LNCAP (cell line): Measurements from ENCODE around the gene EDARADD.

Experiments used
- TF ChIP-seq, protein P1 (sequence below): fragments of 450-650 bp; IDR thresholded peaks from 2 replicates; pipeline ENCODE4 v1.5.1; 2017; ENCODE audit warnings: mild to moderate bottlenecking

The EDARADD gene

DNA sequence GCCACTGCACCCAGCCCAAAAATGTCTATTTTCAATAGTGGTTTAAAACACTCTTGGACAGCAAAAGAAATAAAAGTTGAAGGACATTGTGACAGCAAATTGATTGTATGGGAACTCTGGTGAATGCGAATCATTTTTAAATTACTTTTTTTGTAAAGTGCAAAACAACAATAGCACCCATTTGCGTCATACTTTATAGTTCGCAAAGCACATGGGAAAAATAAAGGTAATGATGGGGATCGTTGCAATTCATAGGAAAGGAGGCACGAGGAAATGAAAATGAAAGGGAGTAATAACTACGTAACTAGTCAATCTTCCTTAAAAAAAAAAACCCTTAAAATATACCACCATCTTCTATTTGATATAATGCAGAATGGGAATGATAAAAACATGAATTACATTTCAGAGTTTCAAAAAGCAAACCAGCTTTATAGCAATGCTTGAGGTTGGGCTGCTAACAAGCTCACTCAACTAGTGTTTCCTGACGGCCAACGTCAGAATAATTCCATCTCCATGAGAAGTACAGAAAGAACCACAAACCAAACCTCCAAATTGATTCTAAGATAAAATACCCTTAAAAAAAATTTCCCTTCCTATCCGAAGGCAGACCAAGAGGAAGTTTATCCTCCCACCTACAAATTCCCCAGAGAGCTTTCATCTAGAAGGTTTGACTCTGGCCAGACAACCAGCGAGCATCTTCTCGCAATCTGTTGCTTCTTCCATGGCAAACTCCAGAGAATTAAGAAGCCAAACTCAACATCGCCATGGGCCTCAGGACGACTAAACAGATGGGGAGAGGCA is at the start of gene EDARADD:
EDARADD (plus strand) TSS at position 606 of the 801 bp plus-strand sequence; CDS start at position 765, 159 bp downstream.
- TF ChIP-seq, protein P1, sequence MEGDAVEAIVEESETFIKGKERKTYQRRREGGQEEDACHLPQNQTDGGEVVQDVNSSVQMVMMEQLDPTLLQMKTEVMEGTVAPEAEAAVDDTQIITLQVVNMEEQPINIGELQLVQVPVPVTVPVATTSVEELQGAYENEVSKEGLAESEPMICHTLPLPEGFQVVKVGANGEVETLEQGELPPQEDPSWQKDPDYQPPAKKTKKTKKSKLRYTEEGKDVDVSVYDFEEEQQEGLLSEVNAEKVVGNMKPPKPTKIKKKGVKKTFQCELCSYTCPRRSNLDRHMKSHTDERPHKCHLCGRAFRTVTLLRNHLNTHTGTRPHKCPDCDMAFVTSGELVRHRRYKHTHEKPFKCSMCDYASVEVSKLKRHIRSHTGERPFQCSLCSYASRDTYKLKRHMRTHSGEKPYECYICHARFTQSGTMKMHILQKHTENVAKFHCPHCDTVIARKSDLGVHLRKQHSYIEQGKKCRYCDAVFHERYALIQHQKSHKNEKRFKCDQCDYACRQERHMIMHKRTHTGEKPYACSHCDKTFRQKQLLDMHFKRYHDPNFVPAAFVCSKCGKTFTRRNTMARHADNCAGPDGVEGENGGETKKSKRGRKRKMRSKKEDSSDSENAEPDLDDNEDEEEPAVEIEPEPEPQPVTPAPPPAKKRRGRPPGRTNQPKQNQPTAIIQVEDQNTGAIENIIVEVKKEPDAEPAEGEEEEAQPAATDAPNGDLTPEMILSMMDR = no peak

DNA sequence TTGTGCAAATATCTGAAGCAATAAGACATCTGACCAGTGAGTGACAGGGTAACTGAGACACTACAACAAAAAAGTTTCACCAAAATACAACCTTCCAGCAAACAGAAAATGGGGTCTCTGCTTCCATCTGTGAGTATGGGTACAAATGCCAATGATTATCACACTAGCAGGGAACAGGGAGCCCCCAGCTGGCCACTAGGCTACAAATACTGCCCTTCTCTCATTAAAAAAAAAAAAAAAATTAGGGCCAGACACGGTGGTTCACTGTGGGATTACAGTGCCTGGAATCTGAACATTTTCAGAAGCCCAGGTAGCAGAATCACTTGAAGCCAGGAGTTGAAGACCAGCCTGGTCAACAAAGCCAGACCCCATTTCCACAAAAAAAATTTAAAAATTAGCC is 48.4 kb upstream of the EDARADD start:
- TF ChIP-seq, protein P1 = no peak; the same call in 1 of the 2 replicates

GRCh38 chr1:236348071-236348470 is 46.0 kb upstream of the EDARADD start:
- TF ChIP-seq, protein P1 = no peak

DNA sequence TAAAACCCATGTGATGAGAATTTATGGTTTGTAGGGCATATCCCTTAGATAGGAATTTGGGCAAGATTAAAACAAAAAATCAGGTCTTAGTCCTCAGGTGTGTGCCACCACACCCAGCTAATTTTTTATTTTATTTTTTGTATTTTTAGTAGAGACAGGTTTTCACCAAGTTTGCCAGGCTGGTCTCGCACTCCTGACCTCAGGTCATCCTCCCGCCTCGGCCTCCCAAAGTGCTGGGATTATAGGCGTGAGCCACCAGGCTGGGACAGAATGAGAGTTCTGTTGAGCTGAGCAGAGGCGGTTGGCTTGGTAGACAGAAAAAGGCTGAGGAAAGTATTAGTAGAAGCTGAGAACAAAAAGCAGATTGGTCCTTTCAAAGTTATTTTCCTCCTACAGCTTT is 43.8 kb upstream of the EDARADD start:
- TF ChIP-seq, protein P1 = no peak

GRCh38 chr1:236351875-236352573 is 42.1 kb upstream of the EDARADD start:
- TF ChIP-seq, protein P1 = no peak

GRCh38 chr1:236353813-236354212 is 40.3 kb upstream of the EDARADD start:
- TF ChIP-seq, protein P1 = no peak

GRCh38 chr1:236354330-236355147 is 39.5 kb upstream of the EDARADD start:
- TF ChIP-seq, protein P1 = no peak
